A549 (cell line): ENCODE data around the gene CREB5. TPM values are rescaled to one million over a fixed set of nuclear protein-coding genes. Genes with fewer than 3 reads are reported as not detected.

Experiments used
- ATAC-seq, 2 experiments: fragments of 200-7000 bp in 1 of 2; fragments of >200 bp in 1 of 2; cut with Nextera tagmentation in 1 of 2; cut with Tn5 transposase in 1 of 2; 3 replicates each; pipeline versions ENCODE4 v1.8.0 to v1.9.1; 2018 to 2020; ENCODE audit warnings: mild to moderate bottlenecking in 1 of 2, moderate library complexity in 1 of 2
- CTCF ChIA-PET: fragments of 300-600 bp; sonication (Branson Sonifier 250); formaldehyde crosslinking; extraction: SDS; loops from one replicate; lab custom pipeline; 2021; ENCODE audit warnings: antibody characterized with exemption, inconsistent platforms; lab: Yijun Ruan, JAX
- POLR2A ChIA-PET: fragments of 350-600 bp; formaldehyde crosslinking; extraction: SDS; loops from one replicate; lab custom pipeline; 2021; ENCODE audit warnings: antibody characterized with exemption, inconsistent platforms; lab: Yijun Ruan, JAX
- DNase-seq, 2 experiments: peaks; one replicate each; pipeline versions ENCODE4 v3.0.0 to v3.0.0-alpha.2; 2011 to 2016; ENCODE audit warnings: low read depth in 1 of 2, low spot score in 1 of 2
- FAIRE-seq: peaks from 2 replicates; lab custom pipeline; 2011; peaks lifted over from hg19 to GRCh38; lab: Jason Lieb, UNC
- H3K27ac ChIP-seq, 2 experiments: fragments of >200 bp; sonication (Bioruptor Twin); formaldehyde crosslinking; 3 replicates each; pipeline ENCODE4 v1.5.1; 2016 to 2017
- H3K4me1 ChIP-seq: fragments of >200 bp; sonication (Bioruptor Twin); formaldehyde crosslinking; 3 replicates; pipeline ENCODE4 v1.6.1; 2016
- H3K4me2 ChIP-seq: fragments of >200 bp; sonication (Bioruptor Twin); formaldehyde crosslinking; 3 replicates; pipeline ENCODE4 v1.6.1; 2016
- H3K4me3 ChIP-seq: fragments of >200 bp; sonication (Bioruptor Twin); formaldehyde crosslinking; 3 replicates; pipeline ENCODE4 v1.5.1; 2016
- H3K9me3 ChIP-seq: fragments of >200 bp; sonication (Bioruptor Twin); formaldehyde crosslinking; 3 replicates; pipeline ENCODE4 v1.6.1; 2016
- BCL3 ChIP-seq: fragments of >200 bp; sonication (Bioruptor Twin); formaldehyde crosslinking; IDR thresholded peaks from 3 replicates; pipeline ENCODE4 v1.6.1; 2016
- CEBPB ChIP-seq, 2 experiments: fragments of >200 bp in 1 of 2; sonication (Bioruptor Twin) in 1 of 2; formaldehyde crosslinking in 1 of 2; IDR thresholded peaks; 2 replicates each; pipeline ENCODE4 v1.6.1; 2012 to 2016
- CHD2 ChIP-seq: fragments of 150-350 bp; IDR thresholded peaks from 2 replicates; pipeline ENCODE4 v1.6.1; 2014; ENCODE audit warnings: low read length; ENCODE audit not compliant: partially characterized antibody
- CHD4 ChIP-seq: fragments of 200-600 bp; sonication (generic); IDR thresholded peaks from 2 replicates; pipeline ENCODE4 v1.6.1; 2016; ENCODE audit warnings: antibody characterized with exemption, mild to moderate bottlenecking, borderline replicate concordance
- EHF ChIP-seq: fragments of 250-450 bp; sonication (Bioruptor Pico); IDR thresholded peaks from 2 replicates; pipeline ENCODE4 v1.5.0; 2020; ENCODE audit warnings: mild to moderate bottlenecking
- EHMT2 ChIP-seq: fragments of 200-600 bp; sonication (generic); IDR thresholded peaks from 2 replicates; pipeline ENCODE4 v1.6.1; 2016; ENCODE audit warnings: antibody characterized with exemption, low read depth, mild to moderate bottlenecking, moderate library complexity
- FOSB ChIP-seq: fragments of 250-450 bp; sonication (Bioruptor Pico); IDR thresholded peaks from 2 replicates; pipeline ENCODE4 v1.5.0; 2020; ENCODE audit warnings: mild to moderate bottlenecking, moderate library complexity
- FOXS1 ChIP-seq: fragments of 250-450 bp; sonication (Bioruptor Pico); IDR thresholded peaks from 2 replicates; pipeline ENCODE4 v1.5.0; 2020; ENCODE audit warnings: mild to moderate bottlenecking, moderate library complexity
- HDAC2 ChIP-seq: fragments of 200-600 bp; sonication (generic); IDR thresholded peaks from 2 replicates; pipeline ENCODE4 v1.6.1; 2016
- HMGXB4 ChIP-seq: fragments of 250-450 bp; sonication (Bioruptor Pico); IDR thresholded peaks from 2 replicates; pipeline ENCODE4 v1.5.0; 2021; ENCODE audit warnings: mild to moderate bottlenecking, moderate library complexity, borderline replicate concordance
- HOXB13 ChIP-seq: fragments of 250-450 bp; sonication (Bioruptor Pico); IDR thresholded peaks from 2 replicates; pipeline ENCODE4 v1.5.0; 2020; ENCODE audit warnings: low read depth, mild to moderate bottlenecking, moderate library complexity
- JUNB ChIP-seq: fragments of >200 bp; sonication (Bioruptor Twin); formaldehyde crosslinking; IDR thresholded peaks from 2 replicates; pipeline ENCODE4 v1.6.1; 2016
- KDM1A ChIP-seq: fragments of 200-600 bp; sonication (generic); IDR thresholded peaks from 2 replicates; pipeline ENCODE4 v1.6.1; 2016; ENCODE audit warnings: low read depth, mild to moderate bottlenecking
- KDM5A ChIP-seq: fragments of 200-600 bp; sonication (generic); IDR thresholded peaks from 2 replicates; pipeline ENCODE4 v1.6.1; 2016; ENCODE audit warnings: antibody characterized with exemption, mild to moderate bottlenecking
- MAFK ChIP-seq: fragments of 450-650 bp; IDR thresholded peaks from 2 replicates; pipeline ENCODE4 v1.6.1; 2014; ENCODE audit not compliant: partially characterized antibody
- MYC ChIP-seq: IDR thresholded peaks from 2 replicates; pipeline ENCODE4 v1.6.1; 2012; ENCODE audit warnings: mild to moderate bottlenecking, inconsistent platforms, low read length, improper control_type of control experiment, borderline replicate concordance
- NR3C1 ChIP-seq: fragments of >200 bp; sonication (Bioruptor Twin); formaldehyde crosslinking; IDR thresholded peaks from 3 replicates; pipeline ENCODE4 v1.6.1; 2017
- PBX3 ChIP-seq: IDR thresholded peaks from 2 replicates; pipeline ENCODE4 v1.6.1; 2012
- PHF8 ChIP-seq: fragments of 200-600 bp; sonication (generic); IDR thresholded peaks from 2 replicates; pipeline ENCODE4 v1.6.1; 2016; ENCODE audit warnings: low read depth, mild to moderate bottlenecking, antibody characterized with exemption, moderate library complexity, borderline replicate concordance
- POLR2A ChIP-seq: IDR thresholded peaks from 2 replicates; pipeline ENCODE4 v1.6.1; 2012; ENCODE audit warnings: mild to moderate bottlenecking, low read length
- RARB ChIP-seq: fragments of 250-450 bp; sonication (Bioruptor Pico); IDR thresholded peaks from 2 replicates; pipeline ENCODE4 v1.8.0; 2021; ENCODE audit warnings: mild to moderate bottlenecking, moderate library complexity
- REST ChIP-seq: fragments of 200-600 bp; sonication (generic); IDR thresholded peaks from 2 replicates; pipeline ENCODE4 v1.6.1; 2016; ENCODE audit warnings: antibody characterized with exemption, mild to moderate bottlenecking, moderate library complexity
- RFX5 ChIP-seq: fragments of 450-650 bp; IDR thresholded peaks from 2 replicates; pipeline ENCODE4 v1.7.1; 2014; ENCODE audit warnings: antibody characterized with exemption, mild to moderate bottlenecking, moderate library complexity
- SMC3 ChIP-seq: fragments of >200 bp; sonication (Bioruptor Twin); formaldehyde crosslinking; IDR thresholded peaks from 3 replicates; pipeline ENCODE4 v1.6.1; 2018; ENCODE audit warnings: inconsistent platforms
- ZFP36 ChIP-seq: fragments of 450-650 bp; IDR thresholded peaks from 2 replicates; pipeline ENCODE4 v1.6.1; 2014; ENCODE audit warnings: borderline replicate concordance; ENCODE audit not compliant: partially characterized antibody
- WGBS: methylation state at CpG from one replicate; pipeline ENCODE4 v1.1.6; 2017; ENCODE audit errors: missing lambda C conversion rate; 5-methylcytosine and 5-hydroxymethylcytosine counted together
- polyA plus RNA-seq, 4 experiments: library from polyadenylated mRNA; depleted of rRNA in 3 of 4; stranded (reverse); fragments of >200 nt; fragmentation: RNase III in 1 of 4; extraction: RNeasy Plus Mini Kit Qiagen cat#74134 plus additional on column Dnase treatment in 1 of 4; gene quantifications; 2 replicates in 3 of 4; 3 replicates in 1 of 4; pipeline ENCODE4 v1.2.3, GENCODE V29; 2011 to 2017

CREB5 gene
- polyA plus RNA-seq, 2 of the 4 experiments (the other 2 are of a cell fraction) = 0.61 to 1.5 TPM

GRCh38 chr7:28592861-28593260 is 180.5 kb downstream of the CREB5 start:
- ChIA-PET POLR2A (no interaction called here), CTCF (no interaction called here)
- no peak for DNase-seq
- no peak overlapping the region for H3K4me3 ChIP-seq
- no peaks in the 10 kb centered on the region for H3K4me1 ChIP-seq
- TF ChIP-seq MYC = no peak
- TF ChIP-seq JUNB = no peak
- no peak for TF ChIP-seq RFX5
- TF ChIP-seq MAFK = no peak
- TF ChIP-seq POLR2A = no peak
- TF ChIP-seq HMGXB4 (CRISPR knock-in tag) = no peak
- H3K9me3 ChIP-seq = no peaks in the 10 kb centered on the region
- 66% methylated on average over 3 of the region's 3 CpGs for WGBS
- ATAC-seq = no peak
- FAIRE-seq = no peak
- no peak overlapping the region for H3K4me2 ChIP-seq
- H3K27ac ChIP-seq = no peak overlapping the region

GRCh38 chr7:28595076-28595475 is 182.8 kb downstream of the CREB5 start:
- no peaks in the 10 kb centered on the region for H3K9me3 ChIP-seq
- H3K4me1 ChIP-seq = no peaks in the 10 kb centered on the region
- H3K4me3 ChIP-seq = no peak overlapping the region
- 52% methylated on average over 4 of the region's 4 CpGs for WGBS
- H3K4me2 ChIP-seq = no peak overlapping the region
- H3K27ac ChIP-seq = no peak overlapping the region
- TF ChIP-seq MYC (no peak), JUNB (no peak), NR3C1 (no peak)
- TF ChIP-seq, all 56 proteins: peak for 0
- ATAC-seq (no peak), DNase-seq (no peak), FAIRE-seq (no peak)
- ChIA-PET POLR2A (interaction anchor here (0.5 kb wide), 1 partner anchor 189 kb away, joined by 3 read pairs; no protein-coding TSS in a partner anchor), CTCF (no interaction called here)

DNA sequence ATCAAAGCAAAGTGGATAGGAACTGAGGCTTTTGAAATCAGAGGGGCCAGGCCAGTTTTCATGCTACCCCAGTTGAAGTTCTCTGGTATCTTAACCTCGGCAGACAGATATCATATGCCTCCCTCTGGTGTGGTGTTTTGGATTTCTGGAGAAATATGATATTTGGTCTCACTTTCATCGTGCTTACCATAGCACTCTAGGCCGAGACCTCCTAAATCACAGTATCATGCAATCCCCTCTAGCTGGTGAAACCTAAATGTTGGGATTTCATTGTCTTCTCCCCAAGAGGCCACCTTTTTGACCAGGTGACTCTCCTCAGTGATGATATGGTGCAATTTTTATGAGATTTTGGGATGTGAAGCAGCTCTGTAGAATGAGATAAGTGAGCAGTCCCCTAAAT is 183.5 kb downstream of the CREB5 start:
- POLR2A ChIA-PET = no interaction called here
- DNase-seq (no peak), ATAC-seq (no peak), FAIRE-seq (no peak)
- no peak overlapping the region for H3K27ac ChIP-seq
- no peak overlapping the region for H3K4me3 ChIP-seq
- no peaks in the 10 kb centered on the region for H3K9me3 ChIP-seq
- 25% methylated on average over 3 of the region's 3 CpGs for WGBS
- H3K4me1 ChIP-seq = no peaks in the 10 kb centered on the region
- no peak overlapping the region for H3K4me2 ChIP-seq
- CTCF ChIA-PET = no interaction called here
- TF ChIP-seq FOXS1 (CRISPR knock-in tag) = no peak
- no peak for TF ChIP-seq REST
- TF ChIP-seq CEBPB (IDR thresholded peaks at IDR 0.05) = no peak
- TF ChIP-seq HOXB13 (CRISPR knock-in tag) = no peak
- no peak for TF ChIP-seq KDM1A

DNA sequence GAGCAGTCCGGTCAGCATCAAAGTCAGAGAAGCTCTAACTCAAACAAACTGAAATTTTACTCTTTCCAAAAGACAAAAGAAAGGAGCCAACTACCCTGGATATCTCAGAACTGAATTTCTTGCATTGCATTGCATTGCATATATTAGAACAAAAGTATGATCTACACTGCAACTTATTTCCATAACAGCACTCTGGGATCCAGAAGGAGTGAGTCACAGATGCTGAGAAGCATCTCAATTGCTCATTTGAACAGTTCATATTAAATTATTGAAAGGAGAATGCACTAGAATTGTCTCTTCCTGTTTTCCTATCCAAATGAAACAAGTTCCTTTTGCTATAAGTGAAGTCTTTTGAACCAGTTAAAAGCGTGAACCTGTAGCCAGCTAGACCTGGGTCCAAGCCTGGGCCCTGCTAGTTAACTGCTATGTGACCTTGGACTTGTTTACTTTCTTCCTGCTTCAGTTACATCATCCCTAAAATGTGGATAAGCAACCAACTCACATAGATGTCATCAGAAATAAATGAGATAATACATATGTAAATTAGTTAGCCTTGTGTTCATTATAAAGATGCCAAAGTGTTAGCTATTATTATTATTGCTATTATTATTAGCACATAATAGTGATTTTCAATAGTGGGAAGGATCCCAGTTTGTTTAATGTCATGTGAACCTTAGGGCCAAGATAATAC is 184.1 kb downstream of the CREB5 start:
- POLR2A ChIA-PET = no interaction called here
- WGBS = 27% methylated on average over 2 of the region's 2 CpGs
- no peak for TF ChIP-seq FOSB (CRISPR knock-in tag)
- TF ChIP-seq ZFP36 = no peak
- no peak for TF ChIP-seq CHD2
- TF ChIP-seq CHD4 = no peak
- no peak for TF ChIP-seq KDM5A
- TF ChIP-seq HDAC2 = no peak
- TF ChIP-seq PHF8 = no peak
- TF ChIP-seq PBX3 = no peak
- TF ChIP-seq JUNB = no peak
- no peak for TF ChIP-seq SMC3
- TF ChIP-seq EHF = no peak
- no peak for TF ChIP-seq BCL3
- TF ChIP-seq RARB (CRISPR knock-in tag) = no peak
- TF ChIP-seq EHMT2 = no peak

More for the DNA sequence above, 184.1 kb downstream of the CREB5 start:
- ATAC-seq = no peak
- H3K4me2 ChIP-seq = no peak overlapping the region
- DNase-seq = no peak
- FAIRE-seq = no peak
- no peaks in the 10 kb centered on the region for H3K4me1 ChIP-seq
- no peaks in the 10 kb centered on the region for H3K9me3 ChIP-seq
- H3K4me3 ChIP-seq = no peak overlapping the region
- CTCF ChIA-PET = no interaction called here
- no peak overlapping the region for H3K27ac ChIP-seq
